H1 (cell line): Measurements from ENCODE around the gene SPEN. TPM values are rescaled to one million over a fixed set of nuclear protein-coding genes. Genes with fewer than 3 reads are reported as not detected.

Source experiments
- CTCF ChIA-PET: fragments of 300-600 bp; sonication (Branson Sonifier 250); formaldehyde crosslinking; loops from one replicate; lab custom pipeline; 2021; ENCODE audit not compliant: partially characterized antibody; lab: Charles Lee
- POLR2A ChIA-PET: fragments of 300-600 bp; sonication (Branson Sonifier 250); formaldehyde crosslinking; loops from one replicate; lab custom pipeline; 2021; ENCODE audit warnings: inconsistent platforms; ENCODE audit not compliant: partially characterized antibody; lab: Charles Lee
- DNase-seq, 2 experiments: peaks; one replicate each; pipeline versions ENCODE4 v3.0.0 to v3.0.0-alpha.2; 2010 to 2022; ENCODE audit warnings: low spot score in 2 of 2, low read depth in 1 of 2, mixed read lengths in 1 of 2
- FAIRE-seq: peaks from 2 replicates; lab custom pipeline; 2011; peaks lifted over from hg19 to GRCh38; lab: Jason Lieb, UNC
- H2AFZ ChIP-seq: 2 replicates; pipeline ENCODE4 v1.8.1; 2012; ENCODE audit warnings: low read length, inconsistent platforms
- H2AK5ac ChIP-seq: 2 replicates; pipeline ENCODE4 v1.6.1; 2013; ENCODE audit warnings: low read depth, low read length
- H2BK120ac ChIP-seq: replicated peaks from 2 replicates; pipeline ENCODE3; 2013; ENCODE audit warnings: low read depth, low read length, inconsistent platforms
- H2BK12ac ChIP-seq: 2 replicates; pipeline ENCODE4 v1.6.1; 2013; ENCODE audit warnings: low read depth, low read length
- H2BK15ac ChIP-seq: 2 replicates; pipeline ENCODE4 v1.6.1; 2013; ENCODE audit warnings: low read length
- H2BK20ac ChIP-seq: 2 replicates; pipeline ENCODE4 v1.6.1; 2013; ENCODE audit warnings: low read length
- H2BK5ac ChIP-seq: 2 replicates; pipeline ENCODE4 v1.6.1; 2013; ENCODE audit warnings: low read depth, low read length
- H3K14ac ChIP-seq: 2 replicates; pipeline ENCODE4 v1.6.1; 2013; ENCODE audit warnings: inconsistent platforms; ENCODE audit not compliant: insufficient read length
- H3K18ac ChIP-seq: 2 replicates; pipeline ENCODE4 v1.6.1; 2013; ENCODE audit warnings: low read length; ENCODE audit errors: extremely low read depth
- H3K23ac ChIP-seq: 2 replicates; pipeline ENCODE4 v1.6.1; 2013; ENCODE audit warnings: inconsistent platforms; ENCODE audit not compliant: insufficient read length
- H3K23me2 ChIP-seq: 2 replicates; pipeline ENCODE4 v1.6.1; 2013; ENCODE audit warnings: low read depth, low read length
- H3K27ac ChIP-seq: 2 replicates; pipeline ENCODE4 v1.6.1; 2011; ENCODE audit warnings: low read depth, low read length, inconsistent platforms
- H3K27me3 ChIP-seq, 4 experiments: replicated peaks in 1 of 4; 1 replicate in 1 of 4; 2 replicates in 3 of 4; pipeline versions ENCODE4 v1.6.1 to v1.8.1; 2011 to 2013; ENCODE audit warnings: low read length in 3 of 4, mild to moderate bottlenecking in 3 of 4, inconsistent platforms in 2 of 4, mixed read lengths in 2 of 4, moderate library complexity in 1 of 4; ENCODE audit not compliant: control insufficient read depth in 3 of 4, insufficient read depth in 3 of 4; ENCODE audit errors: extremely low read depth in 1 of 4
- H3K36me3 ChIP-seq, 4 experiments: 2 replicates each; pipeline versions ENCODE4 v1.6.1 to v1.8.1; 2011 to 2013; ENCODE audit warnings: mild to moderate bottlenecking in 4 of 4, low read length in 3 of 4, moderate library complexity in 2 of 4, control low read depth in 1 of 4, inconsistent platforms in 1 of 4; ENCODE audit not compliant: insufficient read depth in 4 of 4, control insufficient read depth in 2 of 4
- H3K4ac ChIP-seq: replicated peaks from 2 replicates; pipeline ENCODE3; 2013; ENCODE audit warnings: low read length, low read depth, mixed read lengths, inconsistent platforms; ENCODE audit not compliant: insufficient read length
- H3K4me1 ChIP-seq, 4 experiments: replicated peaks in 1 of 4; 1 replicate in 1 of 4; 2 replicates in 3 of 4; pipeline versions ENCODE4 v1.6.1 to v1.8.1; 2011 to 2013; ENCODE audit warnings: low read length in 3 of 4, inconsistent platforms in 2 of 4, mixed read lengths in 1 of 4; ENCODE audit not compliant: insufficient read depth in 4 of 4, control insufficient read depth in 3 of 4
- H3K4me2 ChIP-seq, 2 experiments: 2 replicates each; pipeline versions ENCODE4 v1.6.1 to v1.8.1; 2011 to 2013; ENCODE audit warnings: low read depth in 2 of 2, low read length in 2 of 2, control low read depth in 1 of 2, inconsistent platforms in 1 of 2, mild to moderate bottlenecking in 1 of 2; ENCODE audit not compliant: insufficient read depth in 1 of 2
- H3K4me3 ChIP-seq, 4 experiments: fragments of 200-600, 300-600 bp in 1 of 4; sonication (generic), shearing (Covaris generic), sonication (Bioruptor Twin) in 1 of 4; 2 replicates each; pipeline versions ENCODE4 v1.5.1 to v1.8.1; 2011 to 2016; ENCODE audit warnings: low read length in 4 of 4, low read depth in 3 of 4, control low read depth in 2 of 4, inconsistent platforms in 2 of 4, mild to moderate bottlenecking in 2 of 4, mixed read lengths in 1 of 4, moderate library complexity in 1 of 4; ENCODE audit not compliant: insufficient read depth in 2 of 4; ENCODE audit errors: extremely low read depth in 1 of 4
- H3K56ac ChIP-seq: replicated peaks from 2 replicates; pipeline ENCODE3; 2013; ENCODE audit warnings: low read depth, mild to moderate bottlenecking, mixed read lengths, low read length, inconsistent platforms; ENCODE audit not compliant: insufficient read length
- H3K79me1 ChIP-seq: 2 replicates; pipeline ENCODE4 v1.6.1; 2013; ENCODE audit warnings: low read depth, low read length, control low read depth
- H3K79me2 ChIP-seq, 2 experiments: 2 replicates each; pipeline versions ENCODE4 v1.6.1 to v1.8.1; 2012 to 2013; ENCODE audit warnings: low read length in 2 of 2, mild to moderate bottlenecking in 2 of 2, inconsistent platforms in 1 of 2; ENCODE audit not compliant: insufficient read depth in 2 of 2, control insufficient read depth in 1 of 2
- H3K9ac ChIP-seq, 4 experiments: replicated peaks in 1 of 4; 1 replicate in 1 of 4; 2 replicates in 3 of 4; pipeline versions ENCODE4 v1.6.1 to v1.8.1; 2011 to 2013; ENCODE audit warnings: low read depth in 3 of 4, low read length in 3 of 4, control low read depth in 2 of 4, mild to moderate bottlenecking in 2 of 4, moderate library complexity in 2 of 4, inconsistent platforms in 1 of 4; ENCODE audit errors: extremely low read depth in 1 of 4
- H3K9me3 ChIP-seq, 2 experiments: 2 replicates each; pipeline versions ENCODE4 v1.6.1 to v1.8.1; 2012 to 2013; ENCODE audit warnings: mild to moderate bottlenecking in 2 of 2, moderate library complexity in 2 of 2, control low read depth in 1 of 2, inconsistent platforms in 1 of 2, low read depth in 1 of 2, low read length in 1 of 2, mixed read lengths in 1 of 2; ENCODE audit not compliant: insufficient read depth in 2 of 2
- H4K20me1 ChIP-seq, 2 experiments: replicated peaks in 1 of 2; 2 replicates each; pipeline versions ENCODE3 to v1.8.1; 2011 to 2013; ENCODE audit warnings: inconsistent platforms in 2 of 2, low read length in 2 of 2, mild to moderate bottlenecking in 1 of 2; ENCODE audit not compliant: insufficient read depth in 2 of 2, control insufficient read depth in 1 of 2
- H4K5ac ChIP-seq: 2 replicates; pipeline ENCODE4 v1.6.1; 2013; ENCODE audit warnings: low read length, low read depth, mixed read lengths, inconsistent platforms; ENCODE audit not compliant: insufficient read length
- H4K8ac ChIP-seq: 2 replicates; pipeline ENCODE4 v1.8.0; 2013; ENCODE audit warnings: mild to moderate bottlenecking, moderate library complexity, low read length, inconsistent platforms; ENCODE audit not compliant: insufficient read depth; ENCODE audit errors: extremely low read depth
- H4K91ac ChIP-seq: replicated peaks from 2 replicates; pipeline ENCODE3; 2013; ENCODE audit warnings: low read length, mixed read lengths, inconsistent platforms; ENCODE audit not compliant: insufficient read length
- NRF1 ChIP-seq: IDR thresholded peaks from 2 replicates; pipeline ENCODE4 v1.6.1; 2011; ENCODE audit warnings: mild to moderate bottlenecking, low read depth, low read length, improper control_type of control experiment
- TEAD4 ChIP-seq: IDR thresholded peaks from 2 replicates; pipeline ENCODE4 v1.6.1; 2012; ENCODE audit warnings: low read depth, low read length, inconsistent platforms, mixed read lengths
- WGBS, 2 experiments: shearing (Covaris generic) in 1 of 2; methylation state at CpG; one replicate each; pipeline versions ENCODE4 v1.1.6 to v1.1.7; 2013 to 2015; ENCODE audit warnings: low lambda C conversion rate in 2 of 2, mixed read lengths in 2 of 2, inconsistent platforms in 1 of 2, low coverage in 1 of 2, missing lambda C conversion rate in 1 of 2; ENCODE audit not compliant: insufficient replicate concordance in 2 of 2, insufficient coverage in 1 of 2, insufficient read length in 1 of 2; ENCODE audit errors: extremely low coverage in 1 of 2, missing lambda C conversion rate in 1 of 2; 5-methylcytosine and 5-hydroxymethylcytosine counted together
- polyA plus RNA-seq, 7 experiments: library from polyadenylated mRNA; depleted of rRNA in 3 of 7; stranded (reverse) in 5 of 7; unstranded in 2 of 7; fragments of >200 nt in 5 of 7; fragments of 200-250 nt in 2 of 7; gene quantifications; 1 replicate in 5 of 7; 2 replicates in 1 of 7; 4 replicates in 1 of 7; pipeline versions ENCODE4 v1.2.1 to v1.2.3, GENCODE V29; 2011 to 2013; ENCODE audit warnings: missing spikeins in 2 of 7, mixed read lengths in 2 of 7
- total RNA-seq: library from RNA; stranded (reverse); fragmentation: NEBNext Ultra II Directional; extraction: Animal tissue kit (Norgen Biotek cat#: 25700); gene quantifications from 2 replicates; pipeline ENCODE4 v1.2.1, GENCODE V29; 2021

SPEN gene
- total and polyA plus RNA-seq, 2 of the 8 experiments (the other 6 are each of a cell fraction or from before 2014, with no cell fraction given) = 12.5 to 52.1 TPM

DNA sequence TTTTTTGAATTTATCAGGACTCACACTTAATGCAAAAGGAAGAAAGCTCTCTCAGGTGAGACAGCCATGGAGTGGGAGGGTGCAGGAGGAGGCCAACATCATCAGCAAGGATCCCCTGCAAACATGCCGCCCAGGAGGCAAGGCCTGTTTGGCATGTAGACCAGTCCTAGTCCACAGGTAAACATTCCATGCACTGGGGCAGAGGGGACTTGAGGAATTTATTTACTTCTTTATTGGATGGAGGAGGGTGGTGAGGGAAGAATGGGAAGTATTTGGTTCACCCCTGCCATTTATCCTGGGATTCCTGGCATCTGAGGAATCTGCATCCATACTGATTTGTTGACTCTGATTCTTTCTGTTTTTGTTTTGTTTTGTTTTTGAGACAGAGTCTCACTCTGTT lies 38.6 kb upstream of the SPEN start:
- H3K23ac ChIP-seq = no peak overlapping the region
- TF ChIP-seq NRF1 (no peak), TEAD4 (peak; percentile 83)
- DNase-seq (no peak), FAIRE-seq (no peak)
- no peak overlapping the region for H4K5ac ChIP-seq
- H4K8ac ChIP-seq = no peak overlapping the region
- H3K18ac ChIP-seq = no peak overlapping the region
- H3K23me2 ChIP-seq = no peaks in the 10 kb centered on the region
- H2BK15ac ChIP-seq = no peak overlapping the region
- no peak overlapping the region for H3K27ac ChIP-seq
- H4K91ac ChIP-seq = no peak overlapping the region
- CTCF ChIA-PET = interaction anchor here (1.3 to 1.8 kb wide), 5 partner anchors 13 to 142 kb away, joined by 3 to 6 read pairs (median 5); no protein-coding TSS in a partner anchor
- no peak overlapping the region for H3K4ac ChIP-seq
- WGBS, 2 experiments = 71% methylated on average over 1 of the region's 1 CpG; no CpG with 5 or more reads in 1 of the 2 experiments
- H3K4me1 ChIP-seq = peaks cover 0 to 4% (median 2%) of the 10 kb centered on the region in 4 experiments; a peak in 2 of 7 replicates
- H3K79me2 ChIP-seq = no peaks in the 10 kb centered on the region
- H2BK120ac ChIP-seq = no peak overlapping the region
- H2BK20ac ChIP-seq = no peak overlapping the region
- H3K9ac ChIP-seq = no peak overlapping the region
- no peaks in the 10 kb centered on the region for H3K9me3 ChIP-seq
- H3K4me2 ChIP-seq = no peak overlapping the region
- H4K20me1 ChIP-seq = no peaks in the 10 kb centered on the region
- no peak overlapping the region for H2AFZ ChIP-seq
- 0 out of 2 replicates have a peak overlapping the region, but pooled peaks have one; percentile 22 for H2BK5ac ChIP-seq
- no peak overlapping the region for H2AK5ac ChIP-seq
- H3K36me3 ChIP-seq = no peaks in the 10 kb centered on the region
- no peak overlapping the region; the same call in 1 of the 2 replicates for H2BK12ac ChIP-seq
- no peak overlapping the region for H3K56ac ChIP-seq
- no peak overlapping the region for H3K4me3 ChIP-seq
- H3K79me1 ChIP-seq = no peaks in the 10 kb centered on the region
- no peak overlapping the region for H3K14ac ChIP-seq
- POLR2A ChIA-PET = interaction anchor here (1.3 kb wide), 1 partner anchor 22 kb away, joined by 3 read pairs; no protein-coding TSS in a partner anchor
- H3K27me3 ChIP-seq = no peaks in the 10 kb centered on the region
